Activated CD4-positive, alpha-beta T cell treated with anti-CD3 and anti-CD28 coated beads, Interleukin-2, Interleukin-4, amounts not matched to agents 100 ng/mL and 50 ng/mL, durations not matched to agents 16 hours and 8 hours (primary cell): ENCODE data around the gene AIM2.
"Not testable (repeated sequence)": the region's sequence is repeated elsewhere in the genome, so short reads cannot be mapped to it uniquely, and the experiment has no call there.

Experiments
- DNase-seq: peaks from one replicate; pipeline ENCODE4 v3.0.0-alpha.2; 2020; ENCODE audit warnings: low spot score

Gene AIM2

DNA sequence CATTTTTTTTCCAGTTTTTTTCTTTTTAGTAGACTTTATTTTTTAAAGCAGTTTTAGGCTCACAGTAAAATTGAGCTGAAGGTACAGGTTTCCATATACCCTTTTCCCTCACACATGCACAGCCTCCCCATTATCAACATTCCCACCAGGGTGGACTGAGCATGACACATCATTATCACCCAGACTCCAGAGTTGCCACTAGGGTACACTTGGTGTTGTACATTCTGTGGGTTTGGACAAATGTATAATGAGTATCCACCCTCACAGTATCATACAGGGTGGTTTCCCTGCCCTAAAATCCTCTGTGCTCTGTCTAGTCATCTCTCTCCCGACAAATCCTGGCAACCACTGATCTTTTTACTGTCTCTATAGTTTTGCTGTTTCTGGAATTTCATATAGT lies 3.0 kb upstream of the AIM2 start:
- DNase-seq, result no peak

DNA sequence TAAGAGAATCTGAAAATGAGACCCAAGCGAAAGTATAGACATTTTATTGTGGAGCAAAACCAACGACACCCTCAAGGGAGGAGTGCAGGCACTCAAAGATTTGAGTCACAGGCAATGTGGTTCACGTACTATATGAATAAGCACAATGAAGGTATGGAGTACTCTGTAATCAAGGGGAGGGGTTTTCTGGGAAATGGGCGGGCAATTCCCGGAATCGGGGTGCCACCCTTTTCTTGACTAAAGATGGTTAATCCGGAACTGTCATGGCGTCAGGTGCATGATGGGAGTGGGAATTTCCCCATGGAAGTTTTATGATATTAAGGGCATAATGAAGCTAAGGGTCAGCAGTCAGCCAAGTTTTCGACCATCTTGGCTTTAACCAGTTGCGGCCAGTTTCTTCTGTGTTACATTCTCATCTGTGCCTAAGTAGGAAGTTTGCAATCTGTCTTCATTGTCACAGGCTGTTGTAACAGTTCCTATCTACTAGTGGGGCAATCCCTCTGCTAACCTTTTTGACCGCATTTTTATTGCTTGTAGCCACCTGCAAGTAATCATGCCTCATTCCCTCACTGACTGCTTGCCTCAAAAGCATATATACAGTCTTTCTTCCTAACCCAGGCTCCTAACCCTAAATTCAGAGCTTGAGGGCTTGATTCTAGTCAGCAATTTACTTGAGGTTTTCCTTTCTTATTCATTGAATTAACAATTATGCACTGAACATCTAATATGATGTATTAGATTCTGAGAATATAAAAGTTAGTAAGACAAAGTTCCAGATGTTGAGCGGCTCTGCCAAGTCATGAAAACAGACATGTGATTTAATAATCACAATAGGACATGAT lies 775 bp upstream of the AIM2 start:
- peak; percentile 99 for DNase-seq

DNA sequence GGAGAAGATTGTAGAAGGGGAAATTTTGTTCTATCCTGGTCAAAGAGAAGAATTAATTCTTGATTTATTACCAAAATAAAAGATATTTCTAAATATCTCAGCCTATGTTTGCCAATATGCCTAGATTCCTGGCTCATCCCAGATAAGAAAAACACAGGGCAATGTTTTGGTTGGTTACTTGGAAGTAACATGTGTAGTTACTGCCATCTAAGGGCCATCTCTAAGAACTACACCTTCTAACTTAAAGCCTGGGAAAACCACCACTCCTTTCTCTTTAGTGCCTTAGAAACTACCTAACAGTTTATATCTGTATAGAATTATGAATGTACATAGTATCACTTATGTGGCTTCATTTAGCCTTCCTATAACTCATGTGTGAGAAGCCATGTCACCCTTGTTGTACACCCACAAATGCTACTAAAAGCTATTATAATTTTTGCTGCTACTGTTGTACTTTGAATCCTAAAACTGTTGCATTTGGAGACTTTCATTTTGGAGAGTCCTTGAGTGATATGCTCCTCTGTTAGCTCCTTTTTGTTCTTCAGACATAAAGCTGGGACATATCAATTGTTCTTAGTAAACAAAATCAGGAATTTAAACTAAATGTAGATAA lies 4.5 kb downstream of the AIM2 start:
- DNase-seq, result peak; percentile 62

DNA sequence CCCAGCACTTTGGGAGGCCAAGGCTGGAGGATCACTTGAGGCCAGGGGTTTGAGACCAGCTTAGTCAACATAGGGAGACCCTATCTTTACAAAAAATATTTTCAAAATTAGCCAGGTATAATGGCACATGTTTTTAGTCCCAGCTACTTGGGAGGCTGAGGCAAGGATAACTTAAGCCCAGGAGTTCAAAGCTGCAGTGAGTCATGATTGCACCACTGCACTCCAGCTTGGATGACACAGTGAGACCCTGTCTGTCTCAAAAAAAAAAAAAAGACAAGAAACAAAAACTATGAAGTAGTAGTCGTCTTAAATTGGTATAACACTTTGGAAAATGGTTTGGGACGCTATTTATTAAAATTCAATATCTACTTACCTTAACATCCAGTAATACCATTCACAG lies 7.7 kb downstream of the AIM2 start:
- no peak for DNase-seq

DNA sequence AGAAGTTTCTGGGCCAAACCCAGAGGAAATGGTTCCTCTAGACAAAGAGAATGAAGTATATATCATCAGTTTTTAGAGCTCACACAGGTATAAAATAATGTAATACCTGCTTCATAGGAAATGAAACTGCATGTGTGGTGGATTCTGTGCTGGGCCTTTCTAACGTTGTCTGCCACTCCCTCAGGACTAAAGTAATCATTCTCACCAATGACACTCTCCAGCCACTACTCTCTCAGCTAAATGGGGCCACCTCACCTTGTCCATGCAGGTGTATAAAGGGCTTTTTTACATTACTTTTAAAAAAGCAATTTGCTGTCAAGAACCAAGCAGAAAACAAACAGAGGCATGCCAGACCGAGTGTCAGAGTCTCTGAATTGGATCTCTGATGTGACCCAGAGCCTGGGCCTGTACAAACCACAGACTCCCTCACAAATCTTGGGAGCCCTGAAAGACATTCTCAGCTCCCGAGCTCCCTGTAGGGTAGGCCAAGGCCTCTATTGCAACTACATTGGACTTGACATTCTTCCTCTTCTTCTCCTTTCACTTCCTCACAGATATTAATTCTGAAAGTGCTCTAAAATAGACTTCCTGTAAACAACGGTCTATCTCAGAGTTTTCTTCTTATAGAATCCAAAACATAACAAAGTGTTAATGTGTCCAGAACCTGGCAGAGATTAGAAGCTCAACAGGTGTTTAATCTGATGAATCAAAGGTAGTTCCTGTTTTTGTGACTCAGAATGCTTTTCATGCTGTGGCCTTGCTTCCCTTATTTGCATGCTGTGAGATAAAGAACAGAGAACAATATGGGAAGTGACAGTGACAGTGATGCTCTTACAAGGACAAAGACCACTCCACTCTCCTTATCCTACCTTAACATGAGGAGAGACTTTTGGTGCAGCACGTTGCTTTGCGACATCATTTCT lies 8.6 kb downstream of the AIM2 start:
- peak; percentile 48 for DNase-seq

DNA sequence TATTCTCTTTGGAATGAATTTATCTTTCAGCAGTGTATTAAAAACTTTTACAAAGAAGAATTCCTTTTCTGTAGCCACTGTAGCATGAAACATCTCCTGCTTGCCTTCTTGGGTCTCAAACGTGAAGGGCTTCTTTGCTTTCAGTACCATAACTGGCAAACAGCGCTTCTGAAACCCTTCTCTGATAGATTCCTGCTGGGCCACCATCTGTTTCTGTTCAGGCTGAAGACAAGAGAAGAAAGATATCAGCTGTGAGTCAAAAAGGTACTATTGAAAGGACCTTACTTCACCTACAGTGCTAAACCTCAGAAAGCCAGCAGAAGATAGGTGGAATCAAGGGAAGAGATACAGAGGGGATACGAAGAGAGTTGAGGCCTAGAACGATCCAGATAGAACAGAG lies 10.5 kb downstream of the AIM2 start:
- DNase-seq, result no peak

DNA sequence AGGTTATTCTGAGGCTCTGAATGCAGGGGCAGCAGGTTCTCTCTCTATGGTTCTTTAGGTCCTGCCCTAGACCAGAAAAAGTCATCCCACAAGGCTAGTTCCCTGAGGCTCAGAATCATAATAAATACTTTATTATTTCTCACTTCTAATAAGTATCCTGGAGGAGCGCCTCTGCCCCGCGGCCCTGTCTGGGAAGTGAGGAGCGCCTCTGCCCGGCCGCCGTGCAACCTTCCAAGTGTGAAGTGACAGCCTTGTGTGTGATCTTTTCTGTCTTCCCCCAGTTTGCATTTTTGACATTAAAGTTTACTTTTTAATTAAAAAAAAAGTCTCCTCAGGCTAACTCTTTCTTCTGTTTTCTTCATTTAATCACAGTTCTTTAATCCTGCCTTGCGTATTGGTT lies 11.5 kb downstream of the AIM2 start:
- DNase-seq, result no peak

DNA sequence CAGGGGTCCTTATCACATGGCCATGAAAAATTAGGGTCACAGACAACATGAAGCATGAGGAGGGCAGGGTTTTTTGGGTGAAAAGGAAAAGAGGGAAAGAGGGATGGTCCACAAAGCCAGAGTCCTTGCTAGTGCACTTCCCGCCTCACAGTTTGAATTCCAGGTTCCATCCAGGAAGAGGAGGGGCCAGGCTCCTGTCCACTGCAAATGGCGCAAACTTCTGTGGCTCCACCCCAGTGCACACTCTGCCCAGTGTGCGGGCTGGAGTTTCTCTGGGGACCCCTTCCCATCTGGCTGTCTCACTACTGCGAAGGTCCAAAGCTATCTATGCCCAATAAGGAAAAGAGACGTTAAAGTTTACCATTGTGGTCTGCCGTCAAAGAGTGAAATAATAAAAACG lies 17.8 kb downstream of the AIM2 start:
- DNase-seq, result no peak

DNA sequence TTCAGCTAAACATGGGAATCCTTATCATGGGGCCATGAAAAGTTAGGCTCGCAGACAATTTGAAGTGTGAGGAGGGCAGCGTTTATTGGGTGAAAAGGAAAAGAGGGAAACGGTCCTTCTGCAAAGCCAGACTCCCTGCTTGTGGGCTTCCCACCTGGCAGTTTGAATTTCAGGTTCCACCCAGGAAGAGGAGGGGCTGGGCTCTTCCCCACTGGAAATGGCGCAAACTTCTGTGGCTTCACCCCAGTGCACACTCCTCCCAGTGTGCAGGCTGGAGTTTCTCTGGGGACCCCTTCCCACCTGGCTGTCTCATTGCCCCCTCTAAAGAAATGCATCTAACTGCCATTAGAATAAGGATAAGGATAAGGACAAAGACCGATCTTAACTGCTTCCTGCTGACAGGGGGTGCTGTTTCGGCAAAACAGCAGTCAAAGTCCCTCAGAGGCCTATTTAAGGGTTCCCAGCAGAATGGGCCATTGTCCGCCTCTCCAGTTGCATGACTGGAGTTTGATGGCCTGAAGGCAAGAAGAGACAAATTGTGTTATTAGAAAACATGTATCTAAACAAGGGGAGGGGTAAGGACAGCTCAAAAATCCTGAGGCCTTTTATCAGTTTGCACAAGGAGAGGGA lies 20.4 kb downstream of the AIM2 start:
- no peak for DNase-seq

DNA sequence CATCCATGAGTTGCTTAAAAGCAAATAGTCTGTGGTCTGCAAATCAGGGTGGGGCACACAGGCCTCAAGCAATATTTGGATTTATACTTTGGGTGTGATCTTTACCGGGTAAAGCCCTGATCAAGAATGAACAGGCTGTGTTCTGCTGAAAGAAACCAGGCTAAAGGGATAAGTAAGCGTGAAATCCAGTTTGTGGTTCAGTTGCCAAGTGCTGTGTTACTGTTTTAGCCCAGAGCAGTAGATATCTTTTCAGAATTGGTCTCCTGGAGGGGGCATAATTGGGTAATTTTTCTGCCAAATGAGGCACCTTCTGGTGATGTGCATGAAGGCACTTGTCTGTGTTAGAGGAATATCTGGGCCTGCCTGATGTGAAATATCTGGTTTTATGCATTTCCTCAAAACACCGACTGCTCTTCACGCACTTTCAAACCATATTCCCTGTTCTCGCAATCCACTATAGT lies 21.4 kb downstream of the AIM2 start:
- DNase-seq, result no peak

DNA sequence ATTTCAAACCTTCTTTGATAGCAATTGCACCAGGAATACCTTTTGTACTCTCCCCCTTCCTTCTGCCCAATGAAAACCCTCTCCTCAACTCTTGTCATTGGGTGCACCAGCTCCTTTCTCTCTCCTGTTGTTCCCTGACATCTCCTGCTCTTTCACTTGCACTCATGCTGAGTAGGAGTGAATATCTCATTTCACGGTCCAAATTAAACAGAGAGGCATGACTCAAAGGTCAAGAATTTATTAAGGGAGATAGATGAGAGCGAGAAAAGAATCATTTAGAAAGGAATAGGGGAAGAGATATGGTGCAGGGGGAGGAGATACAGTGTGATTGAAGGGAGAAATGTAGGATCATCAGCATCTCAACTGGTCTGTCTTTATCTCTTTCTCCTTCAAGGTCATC lies 22.1 kb downstream of the AIM2 start:
- no peak for DNase-seq

DNA sequence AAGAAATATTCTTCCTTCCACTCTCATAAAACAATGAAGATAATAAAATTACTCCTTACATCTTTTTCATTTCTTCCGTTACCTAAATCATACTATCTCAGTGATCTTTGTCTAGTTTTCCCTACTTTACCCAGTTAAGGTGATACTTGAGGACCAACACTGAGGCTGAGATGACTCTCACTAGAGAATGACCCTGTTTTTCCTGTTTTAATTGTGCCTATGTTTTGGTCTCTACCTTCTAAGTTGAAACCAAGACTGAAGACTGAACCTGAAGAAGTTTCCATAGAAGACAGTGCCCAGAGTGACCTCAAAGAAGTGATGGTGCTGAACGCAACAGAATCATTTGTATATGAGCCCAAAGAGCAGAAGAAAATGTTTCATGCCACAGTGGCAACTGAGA lies 25.1 kb downstream of the AIM2 start:
- DNase-seq, result no peak

DNA sequence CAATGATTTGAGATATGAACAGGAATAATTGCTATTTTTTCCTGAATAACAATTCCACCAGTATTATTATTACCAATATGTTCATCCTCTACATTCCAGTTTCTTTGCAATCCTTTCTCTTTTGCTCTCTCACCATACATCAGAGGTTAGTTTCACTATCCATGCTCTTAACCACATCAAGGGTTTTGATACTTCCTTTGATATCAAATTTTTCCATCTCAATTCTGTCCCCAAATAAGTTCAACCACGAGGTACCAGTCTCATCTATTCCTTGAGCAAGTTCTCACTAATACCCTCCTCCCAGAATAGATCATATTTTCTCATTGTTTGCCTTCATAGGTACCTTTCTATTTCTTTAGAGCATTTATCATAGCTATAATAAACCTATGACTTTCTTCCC lies 30.1 kb downstream of the AIM2 start:
- DNase-seq, result peak; percentile 16

DNA sequence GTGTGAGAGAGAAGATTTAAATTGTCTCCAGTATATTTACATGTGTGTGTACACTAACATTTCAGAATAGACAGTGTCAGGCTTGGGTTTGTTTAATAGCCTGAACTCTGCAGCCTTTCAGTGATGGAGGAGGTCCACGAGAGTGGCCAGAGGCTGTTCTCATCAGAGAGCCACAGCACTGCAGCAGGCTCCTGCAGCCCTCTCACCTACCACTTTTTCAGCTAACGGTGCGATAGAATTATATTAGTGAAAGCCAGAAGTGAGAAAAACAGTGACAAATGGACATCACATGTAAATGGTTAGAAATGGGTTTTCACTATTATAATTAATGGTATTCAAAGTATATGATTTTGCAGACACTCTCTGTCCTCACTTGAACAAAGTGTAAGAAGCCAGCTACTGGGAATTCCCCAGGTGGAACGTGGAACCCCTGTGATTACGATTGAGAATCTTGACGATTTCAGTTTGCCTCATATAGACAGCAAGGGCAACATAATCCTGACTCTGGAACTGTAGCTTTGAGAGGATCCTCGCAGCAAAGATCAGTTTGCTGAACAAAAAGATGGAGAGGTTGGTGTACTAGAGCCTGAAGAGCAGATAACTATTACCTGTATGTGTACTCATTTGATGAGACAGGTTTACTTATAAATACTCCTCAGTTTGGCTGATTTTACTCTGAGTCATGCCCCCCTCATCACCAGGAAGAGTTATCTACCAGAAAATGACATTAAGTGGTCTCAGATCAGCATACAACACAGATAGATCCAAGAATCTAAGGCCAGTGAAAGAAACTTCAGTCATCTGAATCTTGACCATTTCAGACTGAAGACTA lies 35.5 kb downstream of the AIM2 start:
- DNase-seq, result no peak

DNA sequence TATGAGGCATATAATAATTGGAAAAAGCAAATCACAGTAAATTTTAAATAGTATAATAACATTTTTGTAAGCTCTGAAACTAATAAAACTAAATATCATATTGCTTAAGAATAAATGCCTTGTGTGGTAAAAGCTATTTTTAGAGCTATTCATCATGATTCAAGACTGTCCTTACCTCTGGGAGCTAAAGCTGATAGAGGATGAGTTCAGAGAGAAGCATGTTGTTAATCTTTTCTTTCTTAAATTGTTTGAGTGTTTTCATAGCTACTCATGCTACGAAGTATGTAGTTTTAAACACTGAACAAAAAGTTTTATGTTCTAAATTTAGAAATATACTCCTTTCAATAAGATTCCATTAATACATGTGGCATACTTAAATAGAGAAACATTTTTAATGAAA lies 36.4 kb downstream of the AIM2 start:
- no peak for DNase-seq

DNA sequence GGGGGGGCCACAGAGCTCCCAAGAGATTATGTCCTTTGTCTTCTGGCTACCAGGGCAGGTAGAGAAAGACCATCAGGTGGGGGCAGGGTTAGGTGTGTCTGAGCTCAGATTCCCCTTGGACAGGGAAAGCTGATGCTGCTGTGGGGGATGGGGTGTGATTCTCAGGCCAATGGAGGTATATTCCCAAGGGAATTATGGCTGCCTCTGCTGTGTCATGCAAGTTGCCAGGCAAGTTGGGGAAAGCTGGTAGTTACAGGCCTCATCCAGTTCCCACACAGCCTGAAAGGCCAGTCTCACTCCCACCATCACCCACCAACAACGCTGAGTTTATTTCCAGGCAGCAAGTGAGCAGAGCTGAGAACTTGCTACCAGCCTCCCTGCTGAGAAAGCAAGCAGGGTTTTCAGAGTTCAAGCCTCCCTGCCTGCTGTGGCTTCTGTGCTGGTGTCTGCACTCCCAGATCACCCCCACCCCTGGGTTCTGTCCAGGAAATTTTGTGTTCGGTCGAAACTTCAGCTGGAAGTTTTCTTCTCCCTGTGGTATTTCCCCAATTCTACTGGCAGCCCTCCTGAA lies 45.6 kb downstream of the AIM2 start:
- DNase-seq, result no peak

DNA sequence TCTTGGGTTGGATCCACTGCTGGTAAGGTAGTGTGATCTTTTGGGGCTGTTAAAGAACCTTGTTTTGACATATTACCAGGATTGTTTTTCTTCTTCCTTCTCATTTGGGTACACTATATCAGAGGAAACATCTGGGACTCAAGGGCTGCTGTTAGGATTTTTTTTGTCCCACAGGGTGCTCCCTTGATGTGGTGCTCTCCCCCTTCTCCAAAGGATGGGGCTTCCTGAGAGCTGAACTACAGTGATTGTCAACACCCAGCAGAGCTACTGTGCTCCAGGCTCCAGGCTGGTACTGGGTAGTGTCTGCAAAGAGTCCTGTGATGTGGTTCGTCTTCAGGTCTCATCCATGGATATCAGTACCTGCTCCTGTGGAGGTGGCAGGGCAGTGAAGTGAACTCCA lies 46.3 kb downstream of the AIM2 start:
- DNase-seq, result no peak

DNA sequence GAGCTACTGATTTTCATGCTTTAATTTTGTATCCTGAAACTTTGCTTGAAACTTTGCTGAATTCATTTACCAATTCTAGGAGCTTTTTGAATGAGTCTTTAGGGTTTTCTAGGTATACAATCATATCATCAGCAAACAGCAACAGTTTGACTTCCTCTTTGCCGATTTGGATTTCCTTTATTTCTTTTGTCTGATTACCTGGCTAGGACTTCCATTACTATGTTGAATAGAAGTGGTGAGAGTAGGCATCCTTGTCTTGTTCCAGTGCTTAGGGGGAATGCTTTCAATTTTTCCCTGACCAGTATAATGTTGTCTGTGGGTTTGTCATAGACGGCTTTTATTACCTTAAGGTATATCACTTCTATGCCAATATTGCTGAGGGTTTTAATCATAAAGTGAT lies 49.7 kb downstream of the AIM2 start:
- DNase-seq, result not testable (repeated sequence)

DNA sequence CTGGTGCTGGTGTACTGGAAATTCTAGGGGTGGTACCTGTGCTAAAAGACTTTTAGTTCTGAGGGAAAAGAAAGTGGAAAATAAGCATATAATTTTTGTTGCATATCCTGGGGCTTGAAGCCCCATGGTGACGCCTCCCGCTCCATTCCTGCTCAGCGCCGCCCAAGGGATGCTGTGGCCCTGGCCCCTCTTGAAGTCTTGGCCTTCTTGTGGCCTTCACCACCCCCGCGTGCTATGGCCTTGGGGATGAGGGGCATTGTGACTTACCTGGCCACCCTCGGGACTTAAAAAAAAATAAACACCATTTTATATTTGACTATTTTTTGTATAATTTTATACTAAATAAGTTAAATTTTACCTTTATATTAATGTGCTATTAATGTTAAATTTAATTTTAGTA lies 51.5 kb downstream of the AIM2 start:
- no peak for DNase-seq

DNA sequence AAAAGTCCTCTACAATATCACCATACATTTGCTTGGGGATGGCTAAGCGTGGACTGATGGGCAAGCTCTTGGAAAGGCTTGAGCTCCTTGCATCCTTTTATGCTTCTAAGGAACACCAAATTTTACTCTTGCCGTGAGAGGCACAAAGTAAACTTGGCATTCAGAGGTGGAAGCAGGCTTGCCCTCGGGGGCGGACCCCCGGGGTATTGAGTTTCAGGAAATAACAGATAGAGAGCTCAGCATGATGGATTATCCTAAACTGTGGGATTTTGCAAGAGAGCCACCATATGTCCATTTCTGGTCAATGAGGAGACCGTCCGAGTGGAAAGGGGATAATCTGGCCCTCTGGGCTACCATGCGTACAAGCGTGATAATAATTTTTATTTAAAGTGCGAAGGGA lies 52.8 kb downstream of the AIM2 start:
- no peak for DNase-seq

DNA sequence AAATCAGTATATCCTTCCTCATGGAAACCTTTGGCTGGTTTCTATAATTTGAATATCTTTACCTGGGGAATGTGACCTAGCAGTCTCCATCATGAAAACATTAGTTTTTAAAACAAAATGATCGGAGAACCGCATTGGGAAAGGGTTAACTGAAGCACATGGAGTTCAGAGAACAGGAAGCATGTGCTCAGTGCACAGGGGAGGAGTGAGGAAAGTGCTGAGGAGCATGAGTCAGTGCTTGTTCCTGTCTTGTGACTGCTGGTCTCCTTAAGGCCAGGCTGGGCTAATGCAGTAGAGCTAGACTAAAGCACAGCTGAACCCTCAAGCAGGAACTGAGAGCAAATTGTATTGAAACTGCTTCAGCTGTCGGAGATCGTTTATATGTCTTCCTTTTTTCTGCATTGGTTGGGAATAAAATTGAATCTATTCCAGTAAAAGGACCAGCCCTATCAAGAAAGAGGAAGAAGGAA lies 61.1 kb downstream of the AIM2 start:
- peak; percentile 91 for DNase-seq
